ENCODE measurements around the gene GABRR1.

Gene GABRR1

GRCh38 chr6:89180112-89180511 lies 37.0 kb downstream of the GABRR1 start:
- in situ Hi-C loops (cut with HindIII; ENCODE audit: low pct_ligation_motif_present, low sequenced_read_pairs) = no loop called here
- no peak for DNase-seq
- Histone ChIP-seq H3K4me3 (ENCODE audit: low read depth, low read length) (no peak overlapping the region), H3K36me3 (replicated peaks) (no peaks in the 10 kb centered on the region), H3K27ac (no peak overlapping the region), H3K27me3 (replicated peaks) (no peaks in the 10 kb centered on the region)
- TF ChIP-seq CTCF (IDR thresholded peaks at IDR 0.05; ENCODE audit: low read depth, low read length, missing control alignments) = no peak

GRCh38 chr6:89173634-89174033 lies 43.5 kb downstream of the GABRR1 start:
- no peaks in the 10 kb centered on the region for H3K27me3 ChIP-seq (replicated peaks)
- no peak for TF ChIP-seq CTCF (IDR thresholded peaks at IDR 0.05; ENCODE audit: low read depth, low read length, missing control alignments)
- H3K36me3 ChIP-seq (replicated peaks) = no peaks in the 10 kb centered on the region
- in situ Hi-C loops (cut with HindIII; ENCODE audit: low pct_ligation_motif_present, low sequenced_read_pairs) = no loop called here
- no peak overlapping the region for H3K27ac ChIP-seq
- H3K4me3 ChIP-seq (ENCODE audit: low read depth, low read length) = no peak overlapping the region
- no peak for DNase-seq

GRCh38 chr6:89172131-89172530 lies 45.0 kb downstream of the GABRR1 start:
- H3K36me3 ChIP-seq (replicated peaks) = no peaks in the 10 kb centered on the region
- no peak for DNase-seq
- H3K4me3 ChIP-seq (ENCODE audit: low read depth, low read length) = no peak overlapping the region
- in situ Hi-C loops (cut with HindIII; ENCODE audit: low pct_ligation_motif_present, low sequenced_read_pairs) = no loop called here
- no peak overlapping the region for H3K27ac ChIP-seq
- no peaks in the 10 kb centered on the region for H3K27me3 ChIP-seq (replicated peaks)
- TF ChIP-seq CTCF (IDR thresholded peaks at IDR 0.05; ENCODE audit: low read depth, low read length, missing control alignments) = no peak

GRCh38 chr6:89162047-89162371 lies 55.1 kb downstream of the GABRR1 start:
- Histone ChIP-seq H3K4me3 (ENCODE audit: low read depth, low read length) (no peak overlapping the region), H3K27me3 (replicated peaks) (no peaks in the 10 kb centered on the region), H3K36me3 (replicated peaks) (no peaks in the 10 kb centered on the region), H3K27ac (no peak overlapping the region)
- TF ChIP-seq CTCF (IDR thresholded peaks at IDR 0.05; ENCODE audit: low read depth, low read length, missing control alignments) = no peak
- DNase-seq = no peak
- in situ Hi-C loops (cut with HindIII; ENCODE audit: low pct_ligation_motif_present, low sequenced_read_pairs) = no loop called here

GRCh38 chr6:89161326-89162046 lies 55.7 kb downstream of the GABRR1 start:
- in situ Hi-C loops (cut with HindIII; ENCODE audit: low pct_ligation_motif_present, low sequenced_read_pairs) = no loop called here
- Histone ChIP-seq H3K27ac (no peak overlapping the region), H3K27me3 (replicated peaks) (no peaks in the 10 kb centered on the region), H3K36me3 (replicated peaks) (no peaks in the 10 kb centered on the region), H3K4me3 (ENCODE audit: low read depth, low read length) (no peak overlapping the region)
- no peak for DNase-seq
- no peak for TF ChIP-seq CTCF (IDR thresholded peaks at IDR 0.05; ENCODE audit: low read depth, low read length, missing control alignments)

All from brain microvascular endothelial cell (primary cell).